GM12873 (cell line): ENCODE data around the gene VILL.

Experiments
- TF ChIP-seq, protein P1 (sequence below): IDR thresholded peaks from 2 replicates; pipeline ENCODE4 v1.5.1; 2012; ENCODE audit warnings: low read depth, mild to moderate bottlenecking, moderate library complexity, low read length, control low read depth; ENCODE audit not compliant: insufficient read depth; ENCODE audit errors: missing control alignments

VILL gene

GRCh38 chr3:37989821-37990480, 635 bp upstream of the VILL start:
- TF ChIP-seq, protein P1, sequence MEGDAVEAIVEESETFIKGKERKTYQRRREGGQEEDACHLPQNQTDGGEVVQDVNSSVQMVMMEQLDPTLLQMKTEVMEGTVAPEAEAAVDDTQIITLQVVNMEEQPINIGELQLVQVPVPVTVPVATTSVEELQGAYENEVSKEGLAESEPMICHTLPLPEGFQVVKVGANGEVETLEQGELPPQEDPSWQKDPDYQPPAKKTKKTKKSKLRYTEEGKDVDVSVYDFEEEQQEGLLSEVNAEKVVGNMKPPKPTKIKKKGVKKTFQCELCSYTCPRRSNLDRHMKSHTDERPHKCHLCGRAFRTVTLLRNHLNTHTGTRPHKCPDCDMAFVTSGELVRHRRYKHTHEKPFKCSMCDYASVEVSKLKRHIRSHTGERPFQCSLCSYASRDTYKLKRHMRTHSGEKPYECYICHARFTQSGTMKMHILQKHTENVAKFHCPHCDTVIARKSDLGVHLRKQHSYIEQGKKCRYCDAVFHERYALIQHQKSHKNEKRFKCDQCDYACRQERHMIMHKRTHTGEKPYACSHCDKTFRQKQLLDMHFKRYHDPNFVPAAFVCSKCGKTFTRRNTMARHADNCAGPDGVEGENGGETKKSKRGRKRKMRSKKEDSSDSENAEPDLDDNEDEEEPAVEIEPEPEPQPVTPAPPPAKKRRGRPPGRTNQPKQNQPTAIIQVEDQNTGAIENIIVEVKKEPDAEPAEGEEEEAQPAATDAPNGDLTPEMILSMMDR, result no peak

GRCh38 chr3:37991109-37991508, 523 bp downstream of the VILL start:
- TF ChIP-seq, protein P1, result no peak

- TF ChIP-seq, protein P1, result no peak
These were observed 1.2 kb downstream of the VILL start for GRCh38 chr3:37991823-37992222.

- TF ChIP-seq, protein P1, result no peak
These were observed 1.9 kb downstream of the VILL start for GRCh38 chr3:37992271-37993066.

DNA sequence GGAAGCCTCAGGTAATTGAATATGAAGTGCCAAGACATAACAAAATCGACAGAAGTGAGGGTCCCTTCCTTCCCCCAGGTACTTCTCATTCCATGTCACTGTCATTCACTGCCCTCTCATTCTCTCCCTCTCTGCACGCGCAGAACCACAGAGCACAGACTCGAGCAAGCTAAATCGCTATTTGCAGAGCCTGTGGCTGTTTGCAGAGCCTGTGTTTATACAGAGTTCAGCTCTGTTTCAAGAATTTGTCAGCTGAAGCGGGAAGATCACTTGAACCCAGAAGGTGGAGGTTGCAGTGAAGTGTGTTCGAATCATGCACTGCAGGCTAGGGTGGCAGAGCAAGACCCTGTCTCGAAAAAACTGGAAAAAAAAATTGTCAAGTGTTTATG, 2.5 kb downstream of the VILL start:
- TF ChIP-seq, protein P1, result no peak

DNA sequence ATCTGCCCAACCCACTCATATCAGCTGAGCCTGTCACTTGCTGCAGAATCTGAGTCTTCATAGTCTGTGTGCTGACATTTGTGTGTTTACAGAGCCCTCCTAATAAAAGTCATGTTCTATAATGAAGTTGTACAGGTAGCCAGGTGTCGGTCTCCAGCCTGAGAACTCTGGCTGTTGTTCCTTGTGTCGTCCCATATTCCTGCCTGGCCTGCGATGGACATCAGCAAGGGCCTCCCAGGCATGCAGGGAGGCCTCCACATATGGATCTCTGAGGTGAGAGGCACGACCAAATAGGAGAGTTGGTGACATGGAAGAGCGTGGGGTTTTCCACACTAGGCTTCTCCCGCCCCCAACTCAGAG, 2.9 kb downstream of the VILL start:
- TF ChIP-seq, protein P1, result no peak

DNA sequence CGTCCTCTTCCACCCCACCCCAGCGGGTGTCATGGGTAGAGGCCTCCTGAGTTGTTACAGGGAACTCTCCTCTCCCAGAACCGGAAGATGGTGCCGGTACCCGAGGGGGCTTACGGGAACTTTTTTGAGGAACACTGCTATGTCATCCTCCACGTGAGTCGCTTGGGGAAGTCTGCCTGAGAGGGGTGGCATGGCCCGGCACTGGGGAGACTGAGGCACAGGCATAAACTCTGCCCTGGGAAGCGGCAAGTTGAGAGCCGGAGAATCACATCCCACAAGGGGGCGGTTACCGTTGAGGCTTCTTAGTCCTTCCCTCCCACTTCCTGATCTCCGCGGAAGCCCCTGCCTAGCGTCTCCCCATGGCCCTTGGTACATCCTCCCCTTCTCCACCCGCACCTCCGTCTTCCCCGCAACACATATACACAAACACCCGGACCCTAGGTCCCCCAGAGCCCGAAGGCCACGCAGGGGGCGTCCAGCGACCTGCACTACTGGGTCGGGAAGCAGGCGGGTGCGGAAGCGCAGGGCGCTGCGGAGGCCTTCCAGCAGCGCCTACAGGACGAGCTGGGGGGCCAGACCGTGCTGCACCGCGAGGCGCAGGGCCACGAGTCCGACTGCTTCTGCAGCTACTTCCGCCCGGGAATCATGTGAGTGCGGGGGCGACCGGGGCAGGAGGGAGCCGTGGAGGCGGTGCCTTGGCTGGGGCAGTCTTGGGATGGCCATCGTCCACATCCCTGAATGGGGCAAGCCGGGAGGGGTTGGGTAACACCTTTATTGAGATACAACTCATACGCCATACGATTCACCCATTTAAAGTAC, 3.4 kb downstream of the VILL start:
- TF ChIP-seq, protein P1, result peak; percentile 12
